Measurements from ENCODE around the gene ITIH3.

ITIH3 gene

DNA sequence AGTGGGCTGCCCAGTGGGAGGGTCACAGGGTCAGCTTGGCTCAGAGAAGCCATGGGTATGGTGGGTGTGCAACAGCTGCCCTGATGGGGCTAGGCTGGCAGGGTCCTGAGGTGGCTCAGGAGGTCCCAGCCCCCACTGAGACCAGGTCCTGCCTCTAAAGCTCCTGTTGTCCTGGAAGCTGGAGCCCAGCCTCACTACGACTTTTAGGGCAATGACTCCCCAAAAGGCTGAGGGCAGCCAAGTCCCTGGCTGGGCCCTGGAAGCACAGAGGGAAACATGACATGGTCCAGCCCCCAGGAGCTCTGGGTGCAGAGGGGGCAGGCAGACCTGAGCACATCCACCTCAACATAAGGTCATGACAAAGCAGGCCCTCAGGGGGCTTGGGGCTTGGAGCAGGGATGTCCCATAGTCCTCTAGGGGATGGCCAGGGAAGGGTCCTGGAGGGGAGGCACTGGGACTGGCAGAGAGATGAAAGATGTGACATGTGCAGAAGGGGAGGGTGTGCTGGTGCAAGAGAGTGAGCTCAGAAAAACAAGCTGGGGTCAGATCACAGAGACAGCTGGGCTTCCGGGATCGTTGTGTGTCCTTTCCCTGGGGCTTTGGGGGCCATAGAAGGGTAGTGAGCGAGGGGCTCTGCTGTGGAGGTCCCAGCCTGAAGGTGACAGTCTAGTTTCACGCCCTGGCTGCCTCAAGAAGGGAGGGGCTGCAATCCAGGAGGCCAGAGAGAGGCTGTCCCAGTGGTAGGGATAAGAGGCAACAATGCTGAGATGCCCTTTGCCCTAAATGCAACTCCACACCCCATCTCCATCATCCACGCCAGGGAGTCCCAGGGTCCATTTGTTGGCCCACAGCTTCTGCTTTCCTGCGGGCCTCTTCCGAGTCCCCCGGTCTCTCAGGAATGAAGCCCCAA, 639 bp upstream of the ITIH3 start:
- no peak for DNase-seq (ENCODE audit: low read depth in 2 of 2)

DNA sequence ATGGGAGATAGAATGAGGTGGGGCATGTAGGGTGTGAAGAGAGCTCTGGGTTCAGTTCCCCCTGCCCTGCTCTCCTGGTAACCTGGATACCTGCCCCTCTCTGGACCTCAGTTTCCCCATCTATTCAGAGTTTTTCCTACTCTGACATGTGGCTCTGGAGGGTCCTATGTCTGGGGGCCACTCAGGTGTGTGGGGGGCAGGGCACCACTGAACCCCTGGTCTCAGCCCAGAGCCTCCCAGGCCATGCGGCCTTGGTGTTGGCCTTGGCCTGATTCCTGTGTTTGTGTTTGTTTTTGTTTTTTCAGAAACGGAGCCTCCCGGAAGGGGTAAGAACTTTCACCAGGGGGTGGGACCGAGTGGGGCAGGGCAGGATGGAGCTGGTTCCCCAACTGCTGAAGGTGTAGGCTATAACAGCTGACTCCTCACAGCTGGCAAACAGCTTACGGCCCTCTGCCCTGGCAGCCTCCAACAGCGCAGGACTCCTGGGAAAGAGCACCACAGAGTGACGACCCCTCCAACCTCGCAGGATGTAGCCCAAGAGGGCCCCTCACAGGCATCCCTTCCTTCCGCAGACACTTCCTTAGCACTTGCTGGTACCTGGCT, 803 bp downstream of the ITIH3 start:
- no peak for DNase-seq (ENCODE audit: low read depth in 2 of 2)

DNA sequence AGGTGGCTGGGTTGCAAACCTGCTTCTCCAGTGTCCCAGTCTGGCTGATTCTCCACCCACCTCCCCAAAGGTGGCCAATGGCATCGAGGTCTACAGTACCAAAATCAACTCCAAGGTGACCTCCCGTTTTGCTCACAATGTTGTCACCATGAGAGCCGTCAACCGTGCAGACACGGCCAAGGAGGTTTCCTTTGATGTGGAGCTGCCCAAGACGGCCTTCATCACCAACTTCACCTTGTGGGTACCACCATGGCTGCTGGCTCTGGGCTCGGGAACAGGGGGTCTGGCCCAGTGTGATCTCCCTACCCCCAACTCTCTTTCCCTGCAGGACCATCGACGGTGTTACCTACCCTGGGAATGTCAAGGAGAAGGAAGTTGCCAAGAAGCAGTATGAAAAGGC, 1.8 kb downstream of the ITIH3 start:
- no peak for DNase-seq (ENCODE audit: low read depth in 2 of 2)

DNA sequence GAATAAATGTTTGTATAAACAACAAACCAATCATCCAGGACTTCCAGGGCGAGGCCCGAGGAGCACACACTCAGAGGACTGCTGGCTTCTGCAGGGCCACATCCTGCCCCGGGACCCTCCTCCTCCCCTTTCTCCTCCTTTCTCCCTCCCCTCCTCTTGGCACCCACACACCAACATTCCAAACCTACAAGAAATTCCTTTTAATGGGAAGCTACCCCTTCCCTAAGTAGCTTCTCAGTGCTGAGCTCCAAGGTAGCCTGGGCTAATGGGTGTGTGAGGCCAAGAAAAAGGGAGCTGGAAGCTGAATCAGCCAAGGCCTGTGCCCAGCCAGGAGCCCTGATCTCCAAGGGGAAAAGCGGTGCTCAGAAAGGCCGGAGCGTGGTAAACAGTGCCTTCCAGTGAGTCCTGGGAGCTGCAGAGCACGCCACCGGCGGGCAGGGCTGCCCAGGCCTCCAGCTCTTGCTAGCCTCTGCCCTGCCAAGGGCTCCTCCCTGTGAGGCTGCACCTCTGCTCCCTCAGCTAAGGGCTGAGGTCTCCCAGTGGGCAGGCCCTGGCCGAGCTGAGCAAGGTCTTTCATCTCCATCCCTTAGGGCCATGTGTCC, 3.9 kb downstream of the ITIH3 start:
- DNase-seq (ENCODE audit: low read depth in 2 of 2), result no peak

DNA sequence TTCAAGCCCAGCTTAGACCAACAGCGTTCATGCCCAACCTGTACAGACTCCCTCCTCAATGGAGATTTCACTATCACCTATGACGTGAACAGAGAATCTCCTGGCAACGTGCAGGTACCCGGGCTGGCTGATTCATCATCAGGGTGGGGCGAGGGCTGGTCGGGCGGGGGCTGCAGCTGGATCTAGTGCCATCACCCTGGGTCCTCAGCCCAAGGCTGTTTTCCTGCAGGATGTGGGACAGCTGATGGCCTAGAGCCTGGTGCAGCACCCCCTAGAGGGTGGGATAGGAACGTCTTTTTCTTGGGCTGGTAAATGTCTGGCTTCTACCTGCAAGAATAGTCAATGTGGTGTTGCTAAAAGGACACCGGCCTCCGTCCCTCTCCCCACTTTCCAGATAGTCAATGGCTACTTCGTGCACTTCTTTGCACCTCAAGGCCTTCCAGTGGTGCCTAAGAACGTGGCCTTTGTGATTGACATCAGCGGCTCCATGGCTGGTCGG, 4.4 kb downstream of the ITIH3 start:
- DNase-seq (ENCODE audit: low read depth in 2 of 2), result no peak

DNA sequence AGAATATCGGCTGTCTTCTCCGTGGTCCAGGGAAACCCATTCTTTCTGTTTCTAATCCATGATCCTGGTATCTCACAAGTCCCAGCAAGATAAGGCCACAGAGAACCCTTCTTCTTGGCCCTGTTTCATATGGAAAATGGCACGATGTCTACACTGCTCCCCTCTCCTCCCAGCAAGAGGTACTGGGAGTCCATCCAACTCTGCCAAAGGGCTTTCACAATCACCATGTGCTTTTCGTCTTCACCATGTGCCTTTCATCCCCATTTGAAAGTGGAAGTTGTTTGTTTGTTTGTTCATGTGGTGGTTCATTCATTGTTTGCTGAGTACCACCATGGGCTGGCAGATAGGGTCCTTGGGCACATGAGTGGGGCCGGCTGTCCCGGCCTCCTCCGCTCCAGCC, 5.5 kb downstream of the ITIH3 start:
- no peak for DNase-seq (ENCODE audit: low read depth in 2 of 2)

DNA sequence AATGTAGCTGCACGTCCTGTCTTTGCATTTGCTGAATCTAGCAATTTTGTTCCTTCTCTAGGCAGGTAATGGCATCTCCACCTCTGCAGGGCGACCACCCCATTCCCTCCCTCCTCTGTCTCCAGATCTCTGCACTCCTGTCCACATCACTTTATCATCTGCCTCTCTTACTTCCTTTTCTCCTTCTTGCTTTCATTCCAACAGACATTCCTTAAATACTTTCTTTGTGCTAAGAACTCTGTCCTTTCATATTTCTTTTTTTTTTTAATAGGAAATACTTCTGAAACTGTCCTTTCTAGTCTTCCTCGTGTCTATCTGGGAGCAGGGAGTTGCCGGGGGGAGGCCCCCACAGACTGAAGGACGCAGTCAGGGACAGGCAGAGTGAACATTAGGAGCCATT, 7.2 kb downstream of the ITIH3 start:
- DNase-seq (ENCODE audit: low read depth in 2 of 2), result no peak

DNA sequence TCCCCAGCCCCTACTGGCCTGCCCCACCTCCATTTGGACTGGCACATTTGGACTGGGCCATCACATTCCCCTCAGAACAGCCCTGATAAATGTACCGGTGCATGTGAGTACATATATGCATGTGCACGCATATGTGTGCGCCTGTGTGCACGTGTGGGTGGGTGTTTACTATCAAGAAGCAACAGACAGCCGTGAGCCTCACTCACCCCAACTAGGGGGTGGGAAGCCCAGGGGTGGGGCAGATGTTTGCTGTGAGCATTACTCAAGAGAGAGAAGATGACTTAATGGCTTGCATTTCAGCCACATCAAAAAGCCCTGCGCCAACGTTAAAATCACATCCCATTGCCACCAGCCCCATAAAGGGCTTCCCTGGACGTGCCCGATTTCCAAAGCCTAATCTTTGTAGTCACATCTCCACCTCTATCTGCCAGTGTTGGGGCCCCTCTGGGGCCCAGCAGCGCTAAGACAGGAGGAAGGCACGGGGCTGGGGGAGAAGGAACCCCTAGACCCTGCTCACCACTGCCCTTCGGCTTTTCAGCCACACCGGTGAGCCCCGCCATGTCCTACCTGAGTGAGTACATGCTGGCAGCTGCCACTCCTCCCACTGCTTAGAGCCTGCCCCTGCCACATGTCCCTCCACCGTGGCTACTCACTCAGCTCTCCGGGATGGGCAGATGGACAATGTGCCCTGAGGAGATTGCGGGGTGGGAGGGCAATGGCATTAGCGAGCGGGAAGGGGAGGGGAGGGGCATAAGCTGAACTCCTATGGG, 10.9 kb downstream of the ITIH3 start:
- no peak for DNase-seq (ENCODE audit: low read depth in 2 of 2)

DNA sequence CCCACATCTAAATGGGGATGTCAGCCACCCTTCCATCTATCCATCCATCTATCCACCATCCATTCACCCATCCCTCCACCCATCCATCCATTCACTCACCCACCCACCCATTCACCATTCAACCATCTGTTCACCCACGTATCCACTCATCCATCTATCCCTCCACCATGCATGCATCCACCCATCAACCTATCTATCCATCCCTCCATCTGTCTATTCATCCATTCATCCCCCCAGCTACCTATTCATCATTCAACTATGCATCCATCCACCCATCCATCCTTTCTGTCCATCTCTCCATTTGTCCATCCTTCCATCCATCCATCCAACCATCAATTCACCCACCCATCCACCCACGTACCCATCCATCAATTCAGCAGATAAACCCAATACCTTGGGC, 14.6 kb downstream of the ITIH3 start:
- no peak for DNase-seq (ENCODE audit: low read depth in 2 of 2)

DNA sequence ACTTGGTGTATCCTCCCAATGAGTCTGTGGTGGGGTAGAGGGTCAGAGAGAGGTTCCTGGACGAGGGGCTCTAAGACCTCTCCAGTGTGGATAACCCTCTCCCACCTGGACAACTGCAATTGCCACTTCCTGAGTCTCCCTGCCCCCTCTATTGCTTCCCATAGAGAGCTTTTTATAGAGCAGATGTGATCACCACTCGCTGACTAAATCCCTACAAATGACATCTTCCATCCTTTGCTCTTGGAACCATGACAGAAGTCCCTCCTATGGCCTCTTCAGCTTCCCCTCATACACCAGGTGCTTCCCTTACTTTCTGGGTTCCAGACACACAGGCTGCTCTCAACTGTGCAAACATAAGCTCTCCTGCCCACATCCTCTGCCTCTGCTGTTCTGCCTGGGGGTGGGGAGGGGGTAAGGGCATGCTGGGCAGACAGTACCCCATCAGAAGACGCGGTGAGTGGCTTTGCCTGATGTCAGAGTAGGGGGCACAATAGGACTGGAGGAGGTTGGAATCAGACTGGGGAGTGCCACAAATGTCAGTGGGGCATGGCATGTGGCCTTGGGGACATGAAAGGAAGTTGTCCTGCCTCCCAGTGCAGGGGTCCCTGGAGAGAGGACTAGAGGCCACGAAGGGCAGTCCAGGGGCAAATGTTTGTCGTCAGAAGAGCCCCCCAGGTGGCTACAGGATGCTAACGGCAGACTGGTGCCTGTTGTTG, 15.2 kb downstream of the ITIH3 start:
- no peak for DNase-seq (ENCODE audit: low read depth in 2 of 2)

DNA sequence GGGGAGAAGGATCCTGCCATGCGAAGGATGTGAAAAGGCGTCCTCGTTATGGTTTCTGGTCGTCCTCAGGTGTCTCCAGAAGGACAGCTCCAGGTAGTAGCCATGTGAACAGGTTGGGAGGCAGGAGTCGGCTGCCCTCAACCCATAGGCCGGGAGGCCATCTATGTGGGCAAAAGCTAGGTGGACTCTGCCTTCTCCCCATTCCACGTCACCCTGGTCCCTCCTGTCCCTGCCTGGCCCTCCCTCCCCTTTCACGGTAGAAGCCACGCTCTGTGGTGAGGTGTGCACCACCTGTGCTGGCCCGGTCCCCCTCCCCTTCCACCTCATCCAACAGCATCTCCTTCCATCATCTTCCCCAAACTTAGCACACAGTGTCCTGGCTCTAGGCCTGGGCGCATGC, 16.3 kb downstream of the ITIH3 start:
- DNase-seq (ENCODE audit: low read depth in 2 of 2), result no peak

DNA sequence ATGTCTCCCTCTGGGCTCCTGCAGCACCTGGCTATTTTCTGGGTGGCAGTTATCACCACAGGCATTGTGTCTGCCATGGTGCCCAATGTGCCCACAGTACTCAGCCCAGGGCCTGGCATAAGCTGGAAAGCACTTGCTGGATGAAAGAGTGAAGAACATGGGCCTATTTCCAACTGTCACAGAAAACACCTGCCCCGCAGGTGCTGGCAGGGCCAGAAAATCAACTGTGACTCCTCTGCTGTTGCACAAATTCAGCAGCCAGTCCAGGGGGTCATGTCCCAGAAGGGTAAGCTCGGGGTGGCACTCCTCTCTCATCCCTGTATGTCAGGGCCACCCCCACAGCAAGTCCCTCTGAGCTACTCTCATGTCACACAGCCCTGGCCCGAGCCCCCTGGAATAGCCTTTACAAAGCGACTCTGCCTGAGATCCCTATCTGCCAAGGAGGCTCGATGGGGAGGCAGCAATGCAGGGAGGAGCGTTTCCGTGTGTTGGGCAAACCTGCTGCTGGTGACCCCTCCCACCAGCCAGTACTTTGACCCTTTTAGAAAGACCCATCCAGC, 16.9 kb downstream of the ITIH3 start:
- DNase-seq (ENCODE audit: low read depth in 2 of 2), result no peak

DNA sequence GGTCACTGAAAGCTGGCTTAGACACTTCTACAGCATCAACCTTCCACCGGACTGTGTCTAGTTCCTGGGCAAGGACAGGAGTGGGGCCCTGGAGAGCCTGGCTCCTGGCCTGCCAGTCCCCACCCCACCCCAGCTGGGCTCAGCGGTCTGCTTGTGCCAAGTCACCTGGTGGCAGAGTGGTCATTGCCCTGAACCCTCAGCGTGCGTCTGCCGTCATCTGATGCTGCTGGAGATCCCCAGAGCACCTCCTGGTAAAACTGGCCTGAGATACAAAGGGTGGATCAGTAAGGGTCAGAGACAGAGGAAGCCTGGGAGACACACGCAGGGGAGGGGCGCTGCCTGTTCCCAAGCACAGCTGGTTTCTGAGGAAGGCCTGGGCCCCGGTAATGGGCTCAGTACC, 19.2 kb downstream of the ITIH3 start:
- no peak for DNase-seq (ENCODE audit: low read depth in 2 of 2)

DNA sequence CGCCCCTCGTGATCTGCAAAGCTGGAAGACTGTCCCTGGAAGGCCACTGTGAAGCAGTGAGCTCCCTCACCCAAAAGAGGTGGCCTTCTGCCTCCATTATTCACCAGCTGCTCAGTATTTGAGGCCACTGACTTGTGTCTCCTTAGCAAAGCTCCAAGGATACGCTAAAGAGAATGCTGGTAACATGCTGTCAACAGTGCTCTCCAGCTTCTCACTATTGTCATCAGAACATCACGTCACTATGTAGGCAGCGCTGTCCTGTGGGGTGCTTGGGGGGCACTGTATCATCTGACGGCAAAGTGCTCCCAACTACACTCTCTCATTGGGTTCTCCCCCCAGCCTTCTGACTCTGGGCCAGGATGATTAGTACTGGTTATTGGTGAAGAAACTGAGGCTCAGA, 21.6 kb downstream of the ITIH3 start:
- no peak for DNase-seq (ENCODE audit: low read depth in 2 of 2)

DNA sequence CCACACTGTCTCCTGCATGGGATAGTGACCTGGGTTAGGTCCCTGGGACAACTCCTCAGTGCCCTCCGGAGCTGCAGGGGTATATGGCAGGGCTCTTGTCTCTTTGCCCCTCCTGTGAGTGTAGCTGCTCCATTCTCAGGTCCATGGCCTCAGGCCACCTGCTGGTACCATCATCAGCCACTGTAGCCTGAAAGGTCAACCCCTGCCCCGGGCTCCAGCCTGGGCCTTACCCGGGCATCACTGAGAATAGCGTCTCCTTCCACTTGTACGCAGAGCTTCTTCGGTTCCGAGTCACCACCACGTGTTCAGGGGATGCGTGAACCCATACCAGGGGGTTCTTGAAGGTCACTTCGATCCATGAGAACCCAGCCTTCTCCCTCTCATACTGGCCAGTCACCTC, 22.1 kb downstream of the ITIH3 start:
- no peak for DNase-seq (ENCODE audit: low read depth in 2 of 2)

DNA sequence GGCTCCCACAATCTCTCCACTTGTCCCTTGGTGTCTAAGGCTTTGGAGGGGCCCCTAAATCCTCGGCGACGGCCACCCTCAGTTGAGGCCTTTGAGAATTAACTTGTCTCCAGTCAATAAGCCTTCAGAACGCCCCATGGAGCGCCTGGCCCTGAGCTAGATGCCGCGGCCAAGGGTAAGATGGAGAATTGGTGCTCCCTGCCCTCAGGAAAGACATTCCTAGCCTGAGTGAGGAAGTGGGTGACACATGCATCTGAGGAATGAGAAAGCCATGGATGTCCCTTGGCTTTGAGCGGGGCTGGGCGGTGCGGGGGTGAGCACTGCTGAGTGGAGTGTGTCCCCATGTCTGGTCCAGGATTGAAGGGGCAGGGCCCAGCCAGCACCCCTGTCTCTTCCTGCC, 22.6 kb downstream of the ITIH3 start:
- DNase-seq (ENCODE audit: low read depth in 2 of 2), result no peak

DNA sequence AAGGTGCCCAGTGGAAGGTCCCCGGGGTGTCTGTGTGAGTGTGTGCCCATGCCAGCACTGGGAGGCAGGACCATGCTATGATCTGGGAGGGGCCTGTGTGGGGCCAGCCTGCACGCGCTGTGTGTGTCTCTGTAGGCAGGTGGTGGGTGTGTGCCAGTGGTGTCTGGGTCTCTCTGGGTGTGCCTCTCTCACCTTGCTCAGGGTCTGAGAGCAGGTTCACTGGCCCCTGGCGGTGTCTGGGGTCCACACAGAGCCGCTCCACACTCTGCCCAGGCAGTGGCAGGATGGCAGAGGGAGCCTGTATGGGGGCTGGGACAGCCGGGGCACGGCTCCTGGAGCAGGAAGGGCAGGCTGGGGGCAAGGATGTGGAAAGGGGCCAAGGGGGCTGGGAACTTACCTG, 23.3 kb downstream of the ITIH3 start:
- no peak for DNase-seq (ENCODE audit: low read depth in 2 of 2)

DNA sequence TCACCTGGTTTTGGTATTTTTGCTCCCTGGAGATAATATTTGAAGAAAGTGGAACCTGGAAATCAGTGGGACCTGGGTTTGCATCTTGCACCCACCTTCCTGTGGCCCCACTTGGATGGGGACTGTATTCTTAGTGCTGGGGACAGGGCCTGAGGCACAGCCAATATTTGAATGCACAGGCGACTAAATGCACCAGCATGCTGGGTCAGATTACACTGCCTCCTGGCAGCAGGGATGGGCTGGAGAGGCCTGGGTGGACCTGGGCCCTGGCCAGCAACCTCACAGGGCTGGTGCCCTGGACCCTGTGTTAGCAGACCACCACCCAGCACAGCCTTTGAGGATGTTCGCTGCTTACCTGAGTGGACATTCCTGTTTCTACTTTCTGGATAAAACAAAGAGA, 25.3 kb downstream of the ITIH3 start:
- DNase-seq (ENCODE audit: low read depth in 2 of 2), result no peak

DNA sequence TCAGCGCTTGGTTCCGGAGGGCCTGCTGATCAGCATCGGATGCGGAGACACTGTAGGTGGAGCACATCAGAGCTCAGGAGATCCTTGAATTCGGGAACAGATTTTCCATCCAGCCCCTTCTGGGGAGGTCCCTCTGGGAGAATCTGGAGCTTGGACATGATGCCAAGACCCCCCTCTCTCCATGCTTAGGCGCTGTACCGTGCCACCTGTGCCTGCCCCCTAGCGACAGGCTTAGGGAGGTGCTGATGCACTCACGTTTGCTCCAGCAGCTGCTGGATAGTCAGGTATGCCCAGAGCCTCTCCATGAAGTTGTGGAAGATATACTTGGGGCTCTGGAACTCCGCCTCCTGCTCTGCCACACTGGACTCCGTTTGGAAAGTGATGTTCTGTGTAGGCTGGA, 26.1 kb downstream of the ITIH3 start:
- peak in 1 of 2 donors; percentile 11 for DNase-seq (ENCODE audit: low read depth in 2 of 2)

DNA sequence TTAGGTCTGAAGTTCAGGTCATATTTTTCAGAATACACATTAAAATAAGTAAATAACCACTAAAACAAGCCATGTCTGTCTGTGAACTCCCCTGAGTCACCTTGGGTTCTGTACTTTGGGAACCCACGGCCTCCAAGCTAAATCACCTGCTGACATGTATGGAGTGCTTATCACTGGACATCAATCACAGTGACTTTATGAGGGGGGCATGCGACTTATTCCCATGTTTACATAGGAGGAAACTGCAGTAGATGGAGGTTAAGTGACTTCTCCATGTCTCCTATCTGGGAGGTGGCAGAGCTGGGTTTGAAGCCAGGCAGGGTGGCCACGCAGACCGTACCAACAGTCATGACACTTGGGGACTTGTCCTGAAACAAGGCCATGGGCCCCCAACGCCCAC, 27.8 kb downstream of the ITIH3 start:
- DNase-seq (ENCODE audit: low read depth in 2 of 2), result no peak

DNA sequence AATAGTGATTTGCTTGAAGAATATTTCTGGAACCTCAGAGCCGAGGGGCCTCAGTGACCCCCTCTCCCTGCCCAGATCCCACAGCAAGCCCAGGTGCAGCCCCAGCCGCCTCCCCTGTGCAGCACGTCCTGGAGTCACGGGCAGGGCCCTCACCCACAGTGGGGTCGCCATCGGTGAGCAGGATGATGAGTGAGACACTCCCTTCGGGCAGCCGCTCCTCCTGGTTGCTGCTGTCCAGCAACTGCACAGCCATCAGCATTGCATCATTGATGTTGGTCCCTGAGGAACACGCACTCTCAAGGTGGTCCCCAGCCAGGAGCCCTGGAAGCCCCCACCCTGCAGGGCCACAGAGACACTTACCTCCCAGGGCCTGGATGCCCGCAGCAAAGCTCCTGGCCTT, 29.4 kb downstream of the ITIH3 start:
- DNase-seq (ENCODE audit: low read depth in 2 of 2), result no peak
